Esophagus squamous epithelium (tissue), 5 donors: Measurements from ENCODE around the gene ICAM3. TPM values are rescaled to one million over a fixed set of nuclear protein-coding genes. Genes with fewer than 3 reads are reported as not detected.
"Not testable (repeated sequence)": the region's sequence is repeated elsewhere in the genome, so short reads cannot be mapped to it uniquely, and the experiment has no call there.

ENCODE experiments used
- DNase-seq: peaks from one replicate; lab custom pipeline; 2025; lab: John Stamatoyannopoulos, UW
- H3K27ac ChIP-seq, 4 donors: fragments of 200-600 bp; sonication (generic); one replicate each; pipeline ENCODE4 v1.5.1; 2016 to 2019; ENCODE audit warnings: mild to moderate bottlenecking in 1 of 4
- H3K27me3 ChIP-seq, 4 donors: fragments of 200-600 bp; sonication (generic); 1 replicate in 3 of 4; 2 replicates in 1 of 4; pipeline versions ENCODE4 v1.5.1 to v1.6.0; 2017 to 2021; ENCODE audit warnings: antibody characterized with exemption in 1 of 4
- H3K36me3 ChIP-seq, 3 donors: fragments of 200-600 bp; sonication (generic); one replicate each; pipeline ENCODE4 v1.5.1; 2016 to 2019
- H3K4me1 ChIP-seq, 3 donors: fragments of 200-600 bp; sonication (generic); one replicate each; pipeline ENCODE4 v1.5.1; 2017 to 2019
- H3K4me3 ChIP-seq, 4 donors: fragments of 200-600 bp; sonication (generic); 1 replicate in 3 of 4; 2 replicates in 1 of 4; pipeline ENCODE4 v1.5.1; 2016 to 2019; ENCODE audit warnings: mild to moderate bottlenecking in 2 of 4, moderate library complexity in 1 of 4
- H3K9me3 ChIP-seq, 3 donors: fragments of 200-600 bp; sonication (generic); one replicate each; pipeline ENCODE4 v1.5.1; 2016 to 2019
- CTCF ChIP-seq, 6 experiments: fragments of 450-650 bp in 4 of 6; fragments of 200-600 bp in 2 of 6; sonication (generic) in 2 of 6; IDR thresholded peaks; one replicate each; pipeline ENCODE4 v1.5.1; 2016 to 2019; ENCODE audit warnings: antibody characterized with exemption in 6 of 6, mild to moderate bottlenecking in 4 of 6, moderate library complexity in 4 of 6
- POLR2A ChIP-seq, 4 donors: fragments of 450-650 bp; IDR thresholded peaks; one replicate each; pipeline ENCODE4 v1.6.1; 2017; ENCODE audit warnings: antibody characterized with exemption in 4 of 4, mild to moderate bottlenecking in 4 of 4, moderate library complexity in 3 of 4
- WGBS, 2 donors: methylation state at CpG; one replicate each; pipeline ENCODE4 v1.1.5; 2018; 5-methylcytosine and 5-hydroxymethylcytosine counted together
- intact Hi-C: fragments of 100-400 bp; cut with DNase I; formaldehyde crosslinking; loops from one replicate; pipeline ENCODE4 v1.15.0; 2022
- total RNA-seq, 4 donors: library from RNA; depleted of rRNA; stranded (reverse); fragments of >200 nt; gene quantifications; one replicate each; pipeline ENCODE4 v1.1.0, GENCODE V29; 2016
- donor health status: DM: yes; HTN: yes; CAD: no.

Gene ICAM3
- total RNA-seq, 4 donors from 2014 or later, result 4.3 to 22.7 (median 8.0) TPM

- 91 to 92% methylated on average over 14 to 15 of the region's 15 CpGs for WGBS, 2 donors
- no peak for DNase-seq
Measured at GRCh38 chr19:10368101-10368803, 28.8 kb upstream of the ICAM3 start.

GRCh38 chr19:10366950-10367512 lies 27.6 kb upstream of the ICAM3 start:
- H3K4me3 ChIP-seq, H3K27me3 ChIP-seq, intact Hi-C loops, H3K4me1 ChIP-seq, H3K27ac ChIP-seq, DNase-seq, H3K9me3 ChIP-seq: not testable (repeated sequence)
- 95 to 100% methylated on average over 3 to 4 of the region's 4 CpGs for WGBS, 2 donors
- H3K36me3 ChIP-seq, result peaks cover 35 to 100% (median 56%) of the 10 kb centered on the region in 3 donors

More at GRCh38 chr19:10368101-10368803, 28.8 kb upstream of the ICAM3 start:
- H3K27me3 ChIP-seq, result no peaks in the 10 kb centered on the region
- TF ChIP-seq CTCF (IDR thresholded peaks at IDR 0.05) (no peak), POLR2A (IDR thresholded peaks at IDR 0.05) (no peak)
- no peaks in the 10 kb centered on the region for H3K9me3 ChIP-seq
- no peak overlapping the region for H3K27ac ChIP-seq
- H3K4me3 ChIP-seq, result no peak overlapping the region
- no peaks in the 10 kb centered on the region for H3K4me1 ChIP-seq
- intact Hi-C loops, result no loop called here
- H3K36me3 ChIP-seq, result peaks cover 33 to 99% (median 50%) of the 10 kb centered on the region in 3 donors

GRCh38 chr19:10365518-10365917 lies 26.1 kb upstream of the ICAM3 start:
- no peak for TF ChIP-seq CTCF (IDR thresholded peaks at IDR 0.05)
- TF ChIP-seq POLR2A (IDR thresholded peaks at IDR 0.05), result no peak
- 99% methylated on average over 12 of the region's 23 CpGs; no CpG with 5 or more reads in 1 of the 2 donors for WGBS, 2 donors
- no peak for DNase-seq

GRCh38 chr19:10364644-10365043 lies 25.2 kb upstream of the ICAM3 start:
- Histone ChIP-seq H3K27me3 (no peaks in the 10 kb centered on the region), H3K9me3 (no peaks in the 10 kb centered on the region), H3K27ac (no peak overlapping the region), H3K4me1 (no peaks in the 10 kb centered on the region), H3K4me3 (no peak overlapping the region), H3K36me3 (peaks cover 44 to 100% (median 46%) of the 10 kb centered on the region in 3 donors)
- no peak for DNase-seq
- no peak for TF ChIP-seq POLR2A (IDR thresholded peaks at IDR 0.05)
- no peak for TF ChIP-seq CTCF (IDR thresholded peaks at IDR 0.05)
- intact Hi-C loops, result no loop called here
- WGBS, 2 donors, result 67 to 76% methylated on average over 1 to 8 of the region's 19 CpGs

More at GRCh38 chr19:10365518-10365917, 26.1 kb upstream of the ICAM3 start:
- Histone ChIP-seq H3K27ac (no peak overlapping the region), H3K27me3 (no peaks in the 10 kb centered on the region), H3K36me3 (peaks cover 44 to 100% (median 54%) of the 10 kb centered on the region in 3 donors), H3K4me1 (no peaks in the 10 kb centered on the region), H3K9me3 (no peaks in the 10 kb centered on the region), H3K4me3 (no peak overlapping the region)
- intact Hi-C loops, result no loop called here

- peaks cover 47 to 100% (median 48%) of the 10 kb centered on the region in 3 donors for H3K36me3 ChIP-seq
- H3K27me3 ChIP-seq, result no peaks in the 10 kb centered on the region
- H3K4me1 ChIP-seq, result no peaks in the 10 kb centered on the region
- no peak overlapping the region for H3K4me3 ChIP-seq
- no peaks in the 10 kb centered on the region for H3K9me3 ChIP-seq
- WGBS, 2 donors, result 63 to 73% methylated on average over 7 to 8 of the region's 12 CpGs
- no peak overlapping the region for H3K27ac ChIP-seq
- no peak for TF ChIP-seq CTCF (IDR thresholded peaks at IDR 0.05)
- intact Hi-C loops, result no loop called here
- DNase-seq, result no peak
Measured at GRCh38 chr19:10363789-10364281, 24.4 kb upstream of the ICAM3 start.
